Stimulated activated CD4-positive, alpha-beta T cell treated with anti-CD3 and anti-CD28 coated beads, Interleukin-4, amount 100 ng/mL, for 1 hour (primary cell): ENCODE data around the gene ITGA3.

Source experiments
- DNase-seq: peaks from one replicate; pipeline ENCODE4 v3.0.0-alpha.2; 2020

ITGA3 gene

DNA sequence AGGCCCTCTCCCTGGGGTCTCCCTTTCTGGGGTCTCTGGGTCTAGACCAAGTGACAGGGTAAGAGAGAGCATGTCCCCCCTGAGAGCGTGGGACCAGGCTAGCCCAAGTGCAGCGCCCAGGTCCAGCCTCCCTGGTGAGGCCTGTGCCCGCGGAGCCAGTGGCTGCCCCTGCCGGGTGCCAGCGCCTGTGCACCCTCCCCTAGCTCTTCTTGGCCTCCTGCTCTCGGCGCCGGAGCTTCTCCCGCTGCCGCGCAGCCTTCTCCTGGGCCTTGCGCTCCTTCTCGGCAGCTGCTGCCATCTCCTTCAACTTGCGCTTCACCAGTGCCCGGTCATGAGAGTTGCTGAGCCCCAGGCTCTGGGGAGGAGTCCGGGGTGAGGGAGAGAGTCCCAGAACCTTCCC, 56.8 kb downstream of the ITGA3 start:
- DNase-seq: no peak

DNA sequence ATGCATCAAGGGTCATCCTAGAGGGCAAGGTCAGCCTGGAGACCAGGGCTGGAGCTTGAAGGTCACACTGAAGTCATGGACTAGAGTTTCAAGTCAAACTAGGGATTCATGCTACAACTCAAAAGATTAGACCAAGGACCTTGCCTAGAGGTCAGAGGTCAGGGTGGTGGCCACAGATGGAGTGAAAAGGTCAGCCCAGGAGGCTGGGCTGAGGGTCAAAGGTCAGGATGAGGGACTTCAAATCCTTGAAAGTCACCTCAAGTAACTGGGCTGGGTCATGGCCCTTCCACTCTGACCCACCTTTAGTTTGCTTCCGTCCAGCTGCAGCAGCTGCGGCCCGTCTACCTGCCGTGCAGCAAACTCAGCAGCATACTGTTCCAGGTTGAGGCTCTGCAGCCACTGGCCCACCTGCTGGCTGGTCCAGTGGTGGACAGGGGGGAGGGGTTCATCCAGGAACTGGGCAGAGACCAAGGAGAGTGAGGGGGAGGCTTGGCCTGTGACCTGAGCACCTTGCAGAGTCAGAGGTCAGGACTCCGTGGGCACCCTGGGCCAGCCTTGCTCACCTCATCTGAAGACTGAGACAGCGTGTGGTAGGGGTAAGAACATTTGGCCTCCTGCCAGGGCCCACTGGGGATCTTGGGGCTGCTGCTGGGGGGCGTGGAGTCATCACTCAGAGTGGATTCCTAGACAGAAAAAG, 57.9 kb downstream of the ITGA3 start:
- DNase-seq: no peak

DNA sequence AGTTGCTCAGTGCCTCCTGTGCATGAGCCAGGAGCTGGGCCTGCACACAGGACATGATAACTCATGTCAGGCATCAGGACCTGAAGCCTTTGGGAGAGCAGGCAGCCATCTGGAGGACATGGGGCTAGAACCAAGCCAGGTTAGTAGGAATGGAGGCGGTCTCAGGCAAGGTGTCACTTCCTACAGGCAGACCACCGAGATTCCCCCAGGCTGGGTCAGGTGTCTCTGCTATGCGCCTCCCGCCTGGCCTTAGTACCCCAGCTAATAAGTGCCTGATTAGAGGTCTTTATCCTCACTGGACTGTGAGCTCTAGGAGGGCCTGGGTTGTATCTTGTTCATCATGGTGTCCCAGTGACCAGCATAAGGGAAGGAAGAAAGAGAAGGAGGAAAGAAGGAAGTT, 58.5 kb downstream of the ITGA3 start:
- DNase-seq: no peak

GRCh38 chr17:50114849-50115357, 59.0 kb downstream of the ITGA3 start:
- DNase-seq: no peak

GRCh38 chr17:50115756-50116155, 59.8 kb downstream of the ITGA3 start:
- no peak for DNase-seq

DNA sequence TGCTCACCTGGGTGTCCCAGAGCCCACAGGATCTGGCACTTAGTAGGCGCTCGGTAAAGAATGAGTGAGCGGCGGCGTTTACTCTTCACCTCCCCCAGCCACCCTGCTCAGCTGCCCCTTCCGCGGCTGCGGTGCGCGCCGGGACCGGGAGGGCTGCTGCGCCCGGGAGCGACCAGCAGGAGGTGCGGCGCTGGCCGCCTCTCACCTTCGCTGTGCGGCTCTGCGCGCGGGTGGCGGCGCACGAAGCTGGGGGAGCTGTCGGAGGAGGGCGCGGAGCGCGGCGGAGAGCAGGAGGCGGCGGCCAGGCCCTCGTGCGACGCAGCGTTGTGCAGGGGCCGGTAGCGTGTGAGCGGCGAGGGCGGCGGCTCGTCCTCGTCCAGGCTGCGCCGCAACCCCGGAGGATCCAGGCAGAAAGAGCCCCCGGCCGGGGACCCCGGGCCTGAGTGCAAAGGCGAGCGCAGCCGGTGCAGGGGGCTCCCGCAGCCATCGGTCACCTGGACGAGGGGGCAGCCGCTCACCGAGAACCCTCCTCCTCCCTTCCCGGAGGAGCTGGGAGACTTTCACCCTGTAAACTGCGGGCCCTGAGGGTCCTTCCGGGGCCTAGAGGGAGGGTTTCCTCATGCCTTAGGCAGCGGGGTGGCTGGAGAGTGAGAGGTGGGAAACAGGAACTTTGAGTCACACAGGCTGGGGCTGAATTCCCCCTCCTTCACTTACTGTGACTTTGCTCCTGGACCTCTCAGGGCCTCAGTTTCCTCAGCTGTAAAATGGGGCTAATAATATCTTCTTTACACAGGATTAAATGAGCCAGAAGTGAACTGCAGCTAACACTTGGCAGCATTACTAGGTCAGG, 61.5 kb downstream of the ITGA3 start:
- DNase-seq: peak; percentile 72

DNA sequence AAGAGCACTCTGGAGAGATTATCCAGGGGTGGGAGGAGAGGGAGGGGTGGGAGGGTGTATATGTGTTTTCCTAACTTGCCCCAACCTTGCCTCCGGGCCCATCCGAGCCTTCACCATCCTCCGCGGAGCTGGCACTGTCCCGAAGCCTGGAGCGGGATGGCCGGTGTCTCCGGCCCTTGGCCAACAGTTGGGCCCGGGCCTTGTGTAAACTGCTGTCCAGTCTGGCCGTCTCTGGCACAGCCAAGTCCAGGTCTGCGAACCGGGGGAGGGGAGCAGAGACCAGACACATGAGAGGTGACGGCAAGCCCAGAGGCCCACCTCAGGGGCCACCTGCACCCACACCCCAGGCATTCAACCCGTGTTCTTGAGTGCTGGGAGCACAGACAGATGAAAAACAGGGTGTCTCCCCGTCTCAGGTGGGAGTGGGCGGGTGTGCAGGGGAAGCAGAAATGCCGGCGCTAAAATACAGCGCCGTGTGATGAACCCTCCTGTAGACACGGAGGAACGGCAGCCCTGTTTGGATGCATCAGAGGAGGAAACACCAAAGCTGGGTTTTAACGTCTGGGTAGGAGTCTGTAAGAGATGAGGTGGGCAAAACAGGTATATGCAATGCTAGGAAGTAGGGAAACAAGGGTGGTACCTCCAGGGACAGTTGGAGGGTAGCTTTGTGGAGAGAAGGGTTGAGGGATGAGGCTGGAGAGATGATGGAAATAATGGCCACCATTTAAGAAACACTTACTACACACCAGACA, 62.3 kb downstream of the ITGA3 start:
- no peak for DNase-seq

DNA sequence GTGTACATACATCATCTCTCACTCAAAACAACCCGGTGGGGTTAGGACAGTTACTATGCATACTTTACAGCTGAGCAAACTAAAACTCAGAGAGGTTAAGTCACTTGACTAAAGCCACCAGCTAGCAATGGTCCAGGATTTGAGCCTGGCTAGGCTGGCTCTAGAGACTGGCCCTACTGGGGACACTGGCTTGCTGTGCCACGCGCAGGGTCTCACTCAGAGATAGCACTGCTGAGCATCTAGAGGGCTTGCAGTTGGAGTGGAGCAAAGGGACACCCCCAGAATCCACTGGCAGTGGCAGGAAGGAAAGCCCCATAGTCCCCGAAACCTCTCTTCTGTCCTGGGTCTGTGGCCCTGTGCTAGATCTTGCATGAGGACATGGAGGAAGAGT, 62.9 kb downstream of the ITGA3 start:
- DNase-seq: no peak

DNA sequence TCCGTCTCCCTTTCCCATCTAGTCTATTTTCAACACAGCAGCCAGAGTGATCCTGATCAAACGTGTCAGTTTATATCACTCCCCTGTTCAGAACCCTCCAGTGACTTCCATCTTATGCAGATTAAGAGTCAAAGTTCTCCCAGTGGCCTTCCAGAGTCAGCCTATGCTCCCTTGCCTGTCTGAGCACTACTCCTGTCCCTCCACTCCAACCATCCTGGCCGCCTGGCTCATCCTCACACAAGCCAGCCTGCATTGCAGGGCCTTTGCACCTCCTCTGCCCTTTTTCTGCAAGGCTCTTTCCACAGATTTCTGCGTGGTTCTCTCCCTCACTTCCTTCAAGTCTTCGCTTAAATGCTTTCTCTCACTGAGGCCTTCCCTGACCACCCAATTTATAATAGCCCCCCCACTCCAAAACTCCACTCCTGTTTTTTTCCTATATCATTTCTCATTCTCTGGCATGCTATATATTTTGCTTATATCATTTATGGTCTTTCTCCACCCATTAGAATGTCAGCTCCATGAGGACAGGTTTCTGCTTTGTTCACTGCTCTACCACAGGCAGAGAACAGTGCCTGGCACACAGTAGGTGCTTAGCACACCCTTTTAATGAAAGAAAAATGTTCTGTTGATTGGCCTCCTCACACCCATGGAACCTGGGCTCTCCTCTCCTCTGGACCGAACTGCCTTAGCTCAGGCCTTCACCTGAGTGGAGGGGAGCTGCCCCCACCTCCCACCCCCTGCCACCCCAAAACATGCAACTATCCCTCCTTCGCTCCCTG, 64.8 kb downstream of the ITGA3 start:
- DNase-seq: no peak

GRCh38 chr17:50122945-50123344, 67.0 kb downstream of the ITGA3 start:
- DNase-seq: no peak

GRCh38 chr17:50123649-50124349, 67.9 kb downstream of the ITGA3 start:
- no peak for DNase-seq

DNA sequence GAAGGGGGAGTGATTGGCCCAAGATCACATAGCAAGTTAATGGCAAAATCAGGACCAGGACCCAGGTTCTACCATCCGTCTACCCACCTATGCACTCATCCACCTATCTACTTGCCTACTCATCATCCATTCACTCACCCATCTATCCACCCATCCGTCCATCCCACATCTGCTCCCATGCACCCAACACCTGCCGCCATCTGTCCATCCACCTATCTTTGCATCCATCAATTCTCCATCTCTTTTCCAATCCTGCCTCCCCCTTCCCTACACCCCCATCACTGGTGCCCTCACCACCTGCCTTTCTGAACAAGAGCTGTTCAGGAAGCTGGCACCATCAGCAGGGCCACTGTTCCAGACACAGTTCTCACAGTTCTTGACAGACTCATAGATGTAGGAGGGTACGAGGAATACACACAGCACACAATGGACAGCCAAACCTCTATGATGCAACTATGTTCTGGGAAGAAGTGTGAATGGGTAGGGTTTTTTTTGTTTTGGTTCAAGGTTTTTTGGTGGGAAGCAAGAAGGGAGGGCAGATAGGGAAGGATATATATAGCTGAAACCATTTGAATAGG, 69.6 kb downstream of the ITGA3 start:
- DNase-seq: no peak

DNA sequence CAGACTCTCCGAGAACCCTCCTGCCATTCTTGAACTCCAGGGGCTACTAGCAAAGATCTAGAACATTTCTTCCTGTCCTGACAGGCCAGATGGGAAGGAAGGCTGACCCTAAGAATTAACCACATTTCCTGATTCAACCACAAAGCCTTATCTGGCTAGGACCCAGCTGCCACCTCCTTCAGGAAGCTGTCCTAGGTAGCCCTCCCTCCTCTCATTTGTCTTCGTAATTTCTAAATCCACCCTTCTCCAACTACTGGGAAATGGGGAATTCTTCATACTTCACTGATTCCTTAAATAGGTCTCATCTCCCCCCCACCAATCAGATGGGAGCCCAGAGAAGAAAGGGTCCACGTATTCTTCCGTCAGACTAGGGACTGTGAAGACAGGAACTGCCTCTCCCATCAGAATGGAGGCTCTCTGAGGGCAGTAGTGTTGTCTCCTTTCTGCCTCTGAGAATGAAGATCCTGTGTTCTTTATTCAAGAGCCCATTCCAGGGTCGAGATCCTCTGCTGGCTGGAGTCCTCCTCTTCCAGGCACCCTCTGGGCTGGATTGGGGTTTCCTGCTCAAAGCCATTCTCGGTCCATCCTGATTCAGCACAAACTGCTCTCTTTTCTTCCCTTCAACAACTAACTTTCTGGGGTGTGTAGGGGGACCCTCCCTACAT, 71.9 kb downstream of the ITGA3 start:
- no peak for DNase-seq

GRCh38 chr17:50128441-50129352, 72.8 kb downstream of the ITGA3 start:
- no peak for DNase-seq

DNA sequence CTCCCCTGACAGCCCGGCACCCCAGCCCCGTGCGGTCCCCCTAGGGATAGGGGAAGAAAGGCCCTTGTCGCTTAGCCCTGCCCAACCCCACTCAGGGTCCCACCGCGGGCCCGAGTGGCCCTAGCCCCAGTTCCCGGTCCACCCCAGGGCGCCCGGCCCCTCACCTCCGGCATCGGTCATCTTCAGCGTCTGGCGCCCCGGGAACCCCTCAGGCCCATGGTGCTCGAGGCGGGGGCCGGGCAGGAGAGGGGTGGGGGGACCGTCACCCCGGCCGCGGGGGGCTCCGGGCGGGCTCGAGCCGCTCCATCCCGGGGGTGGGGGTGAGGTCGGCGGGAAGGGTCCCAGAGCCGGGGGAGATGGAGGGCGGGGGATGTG, 73.4 kb downstream of the ITGA3 start:
- no peak for DNase-seq

DNA sequence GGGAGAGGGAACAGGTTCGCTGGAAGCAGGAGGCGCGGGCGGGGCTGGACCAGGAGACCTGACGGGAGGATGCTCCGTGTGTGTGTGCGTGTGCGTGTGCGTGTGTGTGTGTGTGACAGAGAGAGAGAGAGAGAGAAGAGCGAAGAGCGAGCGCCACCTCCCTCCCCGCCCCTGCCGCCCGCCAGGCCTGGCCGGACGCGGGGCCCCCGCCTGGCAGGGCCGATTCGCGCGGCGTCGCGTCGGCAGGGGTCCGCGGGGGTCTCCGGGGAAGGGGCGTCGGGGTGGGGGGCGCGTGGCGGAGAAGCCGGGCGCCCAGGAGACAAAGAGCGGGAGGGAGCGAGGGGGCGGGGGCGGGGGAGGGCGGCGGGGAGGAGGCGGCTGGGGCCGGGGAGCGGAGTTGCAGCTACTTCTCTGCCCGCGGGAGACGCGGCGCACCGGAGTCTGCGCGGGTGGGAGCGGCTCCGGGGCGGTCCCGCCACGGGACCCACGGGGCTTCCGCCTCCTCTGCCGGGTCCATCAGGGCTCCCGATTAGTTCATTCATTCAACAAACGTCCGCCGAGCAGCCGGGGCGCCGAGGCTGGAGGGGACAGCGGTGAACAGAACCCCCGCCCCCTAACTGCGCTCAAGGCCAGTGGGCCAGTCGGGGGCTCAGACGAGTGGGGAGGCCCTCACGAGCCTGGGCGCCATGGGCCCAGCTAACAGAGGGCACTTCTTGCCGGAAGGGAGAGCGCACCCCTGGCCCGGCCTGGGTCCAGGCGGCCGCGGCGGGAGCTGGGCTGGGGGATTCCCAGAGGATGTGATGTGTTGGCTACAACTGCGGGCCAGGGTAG, 74.0 kb downstream of the ITGA3 start, which contains the start of gene SAMD14:
TSS of gene SAMD14 (minus strand) at position 433 of the 831 bp plus-strand sequence. CDS start 5,201 bp downstream, outside the sequence.
- DNase-seq: no peak

- DNase-seq: no peak
Measured at GRCh38 chr17:50130559-50131305, 74.8 kb downstream of the ITGA3 start.
